GM12874 (cell line): Measurements from ENCODE around the gene PHETA1.

ENCODE experiments used
- TF ChIP-seq, protein P1 (sequence below): IDR thresholded peaks from 2 replicates; pipeline ENCODE4 v1.5.1; 2011; ENCODE audit warnings: low read depth, mild to moderate bottlenecking, control low read depth, low read length, moderate library complexity; ENCODE audit not compliant: insufficient read depth

Gene PHETA1

DNA sequence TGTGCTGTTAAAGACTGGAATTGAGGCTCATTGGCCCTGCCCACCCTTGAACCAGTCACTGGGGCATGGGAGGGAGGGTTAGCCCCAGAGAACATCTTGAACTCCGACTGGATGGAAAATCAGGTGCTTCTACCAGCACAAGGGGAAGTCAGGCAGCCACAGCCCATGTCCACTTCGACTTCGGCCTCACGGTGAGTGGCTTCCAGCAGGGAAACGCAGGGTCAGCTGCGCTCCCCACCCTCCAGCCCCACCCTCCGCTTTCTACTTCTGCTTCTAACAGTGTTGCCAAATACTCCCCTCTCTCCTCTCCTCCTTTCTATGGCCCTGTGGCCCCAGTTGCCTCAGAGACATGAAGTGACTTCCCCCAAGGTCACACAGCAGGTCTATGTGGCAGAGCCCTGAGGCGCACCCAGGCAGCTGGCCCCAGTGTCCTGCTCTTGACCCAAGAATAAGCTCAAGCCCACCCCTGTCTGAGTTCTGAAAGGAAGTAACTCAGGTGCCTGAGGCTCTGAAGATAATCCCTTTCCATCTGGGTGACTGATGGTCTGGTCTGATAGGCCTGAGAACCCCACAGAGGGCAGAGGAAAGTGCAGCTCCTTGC lies 24.9 kb upstream of the PHETA1 start:
- TF ChIP-seq, protein P1, sequence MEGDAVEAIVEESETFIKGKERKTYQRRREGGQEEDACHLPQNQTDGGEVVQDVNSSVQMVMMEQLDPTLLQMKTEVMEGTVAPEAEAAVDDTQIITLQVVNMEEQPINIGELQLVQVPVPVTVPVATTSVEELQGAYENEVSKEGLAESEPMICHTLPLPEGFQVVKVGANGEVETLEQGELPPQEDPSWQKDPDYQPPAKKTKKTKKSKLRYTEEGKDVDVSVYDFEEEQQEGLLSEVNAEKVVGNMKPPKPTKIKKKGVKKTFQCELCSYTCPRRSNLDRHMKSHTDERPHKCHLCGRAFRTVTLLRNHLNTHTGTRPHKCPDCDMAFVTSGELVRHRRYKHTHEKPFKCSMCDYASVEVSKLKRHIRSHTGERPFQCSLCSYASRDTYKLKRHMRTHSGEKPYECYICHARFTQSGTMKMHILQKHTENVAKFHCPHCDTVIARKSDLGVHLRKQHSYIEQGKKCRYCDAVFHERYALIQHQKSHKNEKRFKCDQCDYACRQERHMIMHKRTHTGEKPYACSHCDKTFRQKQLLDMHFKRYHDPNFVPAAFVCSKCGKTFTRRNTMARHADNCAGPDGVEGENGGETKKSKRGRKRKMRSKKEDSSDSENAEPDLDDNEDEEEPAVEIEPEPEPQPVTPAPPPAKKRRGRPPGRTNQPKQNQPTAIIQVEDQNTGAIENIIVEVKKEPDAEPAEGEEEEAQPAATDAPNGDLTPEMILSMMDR, result no peak

- TF ChIP-seq, protein P1, result no peak
Measured at GRCh38 chr12:111390910-111391309, 22.0 kb upstream of the PHETA1 start.

GRCh38 chr12:111389635-111390034 lies 20.7 kb upstream of the PHETA1 start:
- TF ChIP-seq, protein P1, result no peak

DNA sequence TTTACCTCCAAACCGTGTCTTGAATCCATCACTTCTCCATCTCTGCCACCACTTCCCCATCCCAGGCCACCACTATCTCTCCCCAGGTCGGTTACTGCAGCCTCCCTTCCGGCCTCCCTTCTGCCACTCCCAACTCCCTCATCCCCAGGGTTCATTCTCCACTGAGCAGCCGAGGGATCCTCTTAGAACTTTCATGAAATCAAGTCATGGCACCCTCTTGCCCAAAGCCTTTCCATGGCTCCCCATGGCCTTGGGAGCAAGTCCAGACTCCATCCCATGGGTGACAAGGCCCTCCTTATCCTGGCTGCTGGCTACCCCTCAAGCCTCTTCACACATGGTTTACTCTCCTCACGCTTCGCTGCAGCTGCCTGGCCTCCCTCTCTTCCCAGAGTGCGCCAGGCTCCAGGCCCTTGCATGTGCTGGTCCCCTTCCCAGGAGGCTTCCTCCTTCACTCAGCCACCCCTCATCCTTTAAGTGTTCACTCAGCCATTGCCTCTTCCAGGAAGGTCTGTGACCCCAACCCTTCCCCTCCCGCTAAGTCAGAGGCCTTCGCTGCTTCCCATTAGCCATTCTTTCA lies 18.9 kb upstream of the PHETA1 start:
- TF ChIP-seq, protein P1, result no peak

- TF ChIP-seq, protein P1, result no peak
Measured at GRCh38 chr12:111386885-111387284, 18.0 kb upstream of the PHETA1 start.

- TF ChIP-seq, protein P1, result no peak
Measured at GRCh38 chr12:111384596-111384995, 15.7 kb upstream of the PHETA1 start.

- TF ChIP-seq, protein P1, result no peak
Measured at GRCh38 chr12:111379942-111380554, 11.2 kb upstream of the PHETA1 start.
